CD14-positive monocyte (primary cell): Measurements from ENCODE around the gene BRCA2. TPM values are rescaled to one million over a fixed set of nuclear protein-coding genes. Genes with fewer than 3 reads are reported as not detected.

Experiments
- DNase-seq, 3 donors: peaks; one replicate each; pipeline ENCODE4 v3.0.0-alpha.2; 2011 to 2022
- H2AFZ ChIP-seq: 2 replicates; pipeline ENCODE4 v1.6.0; 2012; ENCODE audit warnings: mild to moderate bottlenecking, low read depth, low read length, inconsistent platforms; ENCODE audit not compliant: insufficient read depth, poor library complexity, severe bottlenecking
- H3K27ac ChIP-seq, 2 donors: 1 replicate in 1 of 2; 2 replicates in 1 of 2; pipeline ENCODE4 v1.5.1; 2012 to 2013; ENCODE audit warnings: low read length in 2 of 2, control low read depth in 1 of 2, inconsistent platforms in 1 of 2, low read depth in 1 of 2, mild to moderate bottlenecking in 1 of 2
- H3K27me3 ChIP-seq, 2 donors: one replicate each; pipeline versions ENCODE4 v1.6.0 to v1.6.1; 2011 to 2013; ENCODE audit warnings: low read length in 2 of 2; ENCODE audit not compliant: control insufficient read depth in 2 of 2, insufficient read depth in 2 of 2
- H3K36me3 ChIP-seq, 2 donors: replicated peaks in 1 of 2; 1 replicate in 1 of 2; 2 replicates in 1 of 2; pipeline versions ENCODE4 v1.5.1 to v1.6.1; 2012 to 2013; ENCODE audit warnings: low read length in 2 of 2, control low read depth in 1 of 2, inconsistent platforms in 1 of 2, mild to moderate bottlenecking in 1 of 2; ENCODE audit not compliant: insufficient read depth in 2 of 2, control insufficient read depth in 1 of 2
- H3K4me1 ChIP-seq, 2 donors: 1 replicate in 1 of 2; 2 replicates in 1 of 2; pipeline versions ENCODE4 v1.5.1 to v1.6.1; 2012 to 2013; ENCODE audit warnings: low read length in 2 of 2, control low read depth in 1 of 2, inconsistent platforms in 1 of 2, mild to moderate bottlenecking in 1 of 2, moderate library complexity in 1 of 2; ENCODE audit not compliant: insufficient read depth in 2 of 2, control insufficient read depth in 1 of 2
- H3K4me2 ChIP-seq: replicated peaks from 2 replicates; pipeline ENCODE3; 2012; ENCODE audit warnings: low read length, moderate library complexity, mild to moderate bottlenecking; ENCODE audit not compliant: poor library complexity, severe bottlenecking; ENCODE audit errors: extremely low read depth
- H3K4me3 ChIP-seq, 3 experiments: fragments of 200-600 bp in 1 of 3; sonication (generic) in 1 of 3; replicated peaks in 1 of 3; 1 replicate in 2 of 3; 2 replicates in 1 of 3; pipeline ENCODE4 v1.5.1; 2011 to 2013; ENCODE audit warnings: low read length in 3 of 3, mild to moderate bottlenecking in 3 of 3, control low read depth in 2 of 3, low read depth in 2 of 3, inconsistent platforms in 1 of 3, moderate library complexity in 1 of 3
- H3K79me2 ChIP-seq: 2 replicates; pipeline ENCODE4 v1.6.0; 2012; ENCODE audit warnings: mild to moderate bottlenecking, control low read depth, inconsistent platforms, low read length, moderate library complexity; ENCODE audit not compliant: insufficient read depth
- H3K9ac ChIP-seq: 2 replicates; pipeline ENCODE4 v1.6.0; 2017; ENCODE audit warnings: low read length, mild to moderate bottlenecking; ENCODE audit not compliant: insufficient read depth, poor library complexity, severe bottlenecking
- H3K9me3 ChIP-seq, 2 donors: replicated peaks in 1 of 2; 1 replicate in 1 of 2; 2 replicates in 1 of 2; pipeline versions ENCODE4 v1.5.1 to v1.6.1; 2012 to 2013; ENCODE audit warnings: low read length in 2 of 2, control low read depth in 1 of 2; ENCODE audit not compliant: control insufficient read depth in 1 of 2, insufficient read depth in 1 of 2
- H4K20me1 ChIP-seq: 2 replicates; pipeline ENCODE4 v1.6.0; 2012; ENCODE audit warnings: mild to moderate bottlenecking, low read length, control low read depth, moderate library complexity; ENCODE audit not compliant: insufficient read depth
- H3K27ac Mint-ChIP-seq, 7 donors: one replicate each; pipeline ENCODE4 v1.8.0; 2020; ENCODE audit warnings: mild to moderate bottlenecking in 7 of 7, mixed read lengths in 7 of 7, moderate library complexity in 6 of 7, inconsistent platforms in 2 of 7
- H3K27me3 Mint-ChIP-seq, 3 donors: one replicate each; pipeline ENCODE4 v1.8.0; 2021 to 2022; ENCODE audit warnings: low read depth in 3 of 3, mild to moderate bottlenecking in 3 of 3, mixed read lengths in 3 of 3, moderate library complexity in 3 of 3, inconsistent platforms in 1 of 3
- H3K36me3 Mint-ChIP-seq, 2 donors: one replicate each; pipeline ENCODE4 v1.8.0; 2020; ENCODE audit warnings: mixed read lengths in 2 of 2, inconsistent platforms in 1 of 2, mild to moderate bottlenecking in 1 of 2
- H3K4me1 Mint-ChIP-seq: one replicate; pipeline ENCODE4 v1.8.0; 2020; ENCODE audit warnings: mild to moderate bottlenecking, mixed read lengths
- H3K4me3 Mint-ChIP-seq, 2 donors: one replicate each; pipeline ENCODE4 v1.8.0; 2020; ENCODE audit warnings: mild to moderate bottlenecking in 2 of 2, mixed read lengths in 2 of 2, moderate library complexity in 1 of 2
- H3K9me3 Mint-ChIP-seq, 7 donors: one replicate each; pipeline ENCODE4 v1.8.0; 2020 to 2022; ENCODE audit warnings: mixed read lengths in 7 of 7, mild to moderate bottlenecking in 6 of 7, moderate library complexity in 6 of 7, inconsistent platforms in 2 of 7
- WGBS: methylation state at CpG from one replicate; pipeline ENCODE4 v1.1.5; 2013; ENCODE audit warnings: missing lambda C conversion rate; ENCODE audit not compliant: insufficient coverage; 5-methylcytosine and 5-hydroxymethylcytosine counted together
- intact Hi-C, 2 donors: fragments of 100-400 bp; cut with micrococcal nuclease; formaldehyde crosslinking; loops; one replicate each; pipeline versions ENCODE4 v1.15.0 to v1.15.1; 2023
- polyA plus RNA-seq, 3 donors: library from polyadenylated mRNA; depleted of rRNA in 1 of 3; unstranded in 2 of 3; stranded (reverse) in 1 of 3; fragments of 300-500 nt in 2 of 3; fragments of >200 nt in 1 of 3; fragmentation: Illumina TruSeq in 2 of 3; gene quantifications; 1 replicate in 2 of 3; 2 replicates in 1 of 3; pipeline ENCODE4 v1.2.3, GENCODE V29; 2012 to 2021
- TF ChIP-seq, protein P1 (sequence below): fragments of 200-600 bp; IDR thresholded peaks from one replicate; pipeline ENCODE4 v1.8.0; 2022; ENCODE audit warnings: antibody characterized with exemption, mild to moderate bottlenecking

Gene BRCA2
- polyA plus RNA-seq, 3 donors = 0.32 to 0.36 (median 0.36) TPM

GRCh38 chr13:32384702-32385101 lies 69.4 kb downstream of the BRCA2 start:
- Histone ChIP-seq H3K27me3 (no peaks in the 10 kb centered on the region), H4K20me1 (no peaks in the 10 kb centered on the region), H3K36me3 (peaks cover 2 to 44% of the 10 kb centered on the region in 2 donors), H3K9ac (no peak overlapping the region), H3K79me2 (no peaks in the 10 kb centered on the region), H3K4me3 (no peak overlapping the region), H2AFZ (peak overlapping the region; percentile 26), H3K4me1 (no peaks in the 10 kb centered on the region), H3K9me3 (no peaks in the 10 kb centered on the region), H3K4me2 (no peak overlapping the region), H3K27ac (no peak overlapping the region)
- no peaks in the 10 kb centered on the region for H3K4me1 Mint-ChIP-seq
- WGBS = 100% methylated on average over 1 of the region's 2 CpGs
- H3K27me3 Mint-ChIP-seq = no peaks in the 10 kb centered on the region
- H3K4me3 Mint-ChIP-seq = no peak overlapping the region
- TF ChIP-seq, protein P1, sequence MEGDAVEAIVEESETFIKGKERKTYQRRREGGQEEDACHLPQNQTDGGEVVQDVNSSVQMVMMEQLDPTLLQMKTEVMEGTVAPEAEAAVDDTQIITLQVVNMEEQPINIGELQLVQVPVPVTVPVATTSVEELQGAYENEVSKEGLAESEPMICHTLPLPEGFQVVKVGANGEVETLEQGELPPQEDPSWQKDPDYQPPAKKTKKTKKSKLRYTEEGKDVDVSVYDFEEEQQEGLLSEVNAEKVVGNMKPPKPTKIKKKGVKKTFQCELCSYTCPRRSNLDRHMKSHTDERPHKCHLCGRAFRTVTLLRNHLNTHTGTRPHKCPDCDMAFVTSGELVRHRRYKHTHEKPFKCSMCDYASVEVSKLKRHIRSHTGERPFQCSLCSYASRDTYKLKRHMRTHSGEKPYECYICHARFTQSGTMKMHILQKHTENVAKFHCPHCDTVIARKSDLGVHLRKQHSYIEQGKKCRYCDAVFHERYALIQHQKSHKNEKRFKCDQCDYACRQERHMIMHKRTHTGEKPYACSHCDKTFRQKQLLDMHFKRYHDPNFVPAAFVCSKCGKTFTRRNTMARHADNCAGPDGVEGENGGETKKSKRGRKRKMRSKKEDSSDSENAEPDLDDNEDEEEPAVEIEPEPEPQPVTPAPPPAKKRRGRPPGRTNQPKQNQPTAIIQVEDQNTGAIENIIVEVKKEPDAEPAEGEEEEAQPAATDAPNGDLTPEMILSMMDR = no peak
- intact Hi-C loops = no loop called here
- H3K9me3 Mint-ChIP-seq = peaks cover 0 to 2% (median 0%) of the 10 kb centered on the region in 7 donors
- peak in 1 of 3 donors; percentile 4 for DNase-seq
- peaks cover 18 to 23% of the 10 kb centered on the region in 2 donors for H3K36me3 Mint-ChIP-seq
- H3K27ac Mint-ChIP-seq = no peak overlapping the region

DNA sequence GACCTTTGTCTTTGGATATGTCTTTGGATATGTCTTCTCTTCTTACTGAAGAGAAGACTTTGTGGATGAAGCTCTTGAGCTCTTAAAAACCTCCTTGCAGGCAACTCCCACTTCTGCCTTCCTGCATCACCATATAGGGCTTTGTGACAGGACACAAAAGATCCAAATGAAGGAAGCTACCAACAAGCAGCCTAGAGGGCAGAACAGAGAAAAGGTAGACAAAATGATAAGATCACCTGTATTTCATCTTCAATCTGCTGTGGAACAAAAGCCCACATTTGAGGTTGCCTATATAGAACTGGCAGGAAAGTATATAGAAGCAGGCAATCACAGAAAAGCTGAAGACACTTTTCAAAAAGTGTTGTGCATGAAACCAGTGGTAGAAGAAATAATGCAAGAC lies 70.1 kb downstream of the BRCA2 start:
- Mint-ChIP-seq H3K4me3 (no peak overlapping the region), H3K4me1 (no peaks in the 10 kb centered on the region), H3K9me3 (peaks cover 0 to 2% (median 0%) of the 10 kb centered on the region in 7 donors), H3K27me3 (no peaks in the 10 kb centered on the region), H3K36me3 (peaks cover 18 to 21% of the 10 kb centered on the region in 2 donors), H3K27ac (no peak overlapping the region)
- Histone ChIP-seq H3K4me3 (no peak overlapping the region), H3K27me3 (no peaks in the 10 kb centered on the region), H3K9ac (no peak overlapping the region), H3K4me2 (no peak overlapping the region), H3K9me3 (no peaks in the 10 kb centered on the region), H4K20me1 (no peaks in the 10 kb centered on the region), H3K4me1 (no peaks in the 10 kb centered on the region), H2AFZ (no peak overlapping the region), H3K27ac (no peak overlapping the region), H3K79me2 (no peaks in the 10 kb centered on the region), H3K36me3 (peaks cover 0 to 37% of the 10 kb centered on the region in 2 donors)
- DNase-seq = no peak
- TF ChIP-seq, protein P1 = no peak
- intact Hi-C loops = no loop called here
